ENCODE results near the gene PTPRN2.
"Not testable (repeated sequence)": the region's sequence is repeated elsewhere in the genome, so short reads cannot be mapped to it uniquely, and the experiment has no call there.

Gene PTPRN2

DNA sequence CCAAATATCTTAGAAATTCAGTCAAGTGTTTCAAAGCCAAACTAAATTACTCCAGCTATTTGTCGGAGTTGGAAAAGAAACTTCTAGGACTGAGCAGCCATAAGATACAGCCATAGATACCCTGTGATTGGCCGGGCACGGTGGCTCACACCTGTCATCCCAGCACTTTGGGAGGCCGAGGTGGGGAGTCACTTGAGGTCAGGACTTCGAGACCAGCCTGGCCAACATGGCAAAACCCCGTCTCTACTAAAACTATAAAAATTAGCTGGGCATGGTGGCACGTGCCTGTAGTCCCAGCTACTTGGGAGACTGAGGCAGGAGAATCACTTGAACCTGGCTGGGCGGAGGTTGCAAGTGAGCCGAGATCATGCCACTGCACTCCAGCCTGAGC is 607.3 kb downstream of the PTPRN2 start:
- DNase-seq (ENCODE audit: low read depth in 2 of 2), result not testable (repeated sequence)

DNA sequence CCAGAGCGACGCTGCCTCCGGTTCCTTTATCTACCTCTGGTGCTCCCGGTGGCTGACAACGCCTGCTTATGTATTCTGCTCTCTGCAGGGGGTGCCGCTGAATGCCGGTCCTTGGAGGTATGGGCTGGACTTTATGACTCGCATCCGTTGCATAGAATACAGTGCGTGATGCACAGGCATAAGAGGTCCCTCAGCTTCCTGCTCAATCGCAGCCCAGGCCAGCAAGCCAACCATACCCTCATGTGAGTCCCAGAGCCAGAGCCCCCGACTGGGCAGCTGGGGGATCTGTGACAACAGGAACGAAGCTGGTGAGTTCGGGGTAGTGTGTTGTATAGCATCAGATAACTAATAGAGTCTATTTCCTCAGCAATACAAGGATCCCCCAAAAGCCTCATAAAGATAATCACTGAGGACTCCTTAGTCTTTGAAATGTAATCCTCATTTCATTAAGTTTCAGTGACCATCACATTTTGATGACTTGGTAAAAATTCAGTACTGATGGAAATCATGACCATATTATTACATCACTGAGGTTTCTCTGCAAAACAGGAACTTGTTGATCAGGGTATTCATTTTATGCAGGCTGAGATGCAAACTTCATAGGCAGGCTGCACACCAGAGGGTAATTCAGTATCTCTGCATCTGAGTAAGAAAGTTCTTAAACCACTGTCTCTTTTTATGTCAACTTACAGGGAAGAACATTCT is 607.8 kb downstream of the PTPRN2 start:
- no peak for DNase-seq (ENCODE audit: low read depth in 2 of 2)

DNA sequence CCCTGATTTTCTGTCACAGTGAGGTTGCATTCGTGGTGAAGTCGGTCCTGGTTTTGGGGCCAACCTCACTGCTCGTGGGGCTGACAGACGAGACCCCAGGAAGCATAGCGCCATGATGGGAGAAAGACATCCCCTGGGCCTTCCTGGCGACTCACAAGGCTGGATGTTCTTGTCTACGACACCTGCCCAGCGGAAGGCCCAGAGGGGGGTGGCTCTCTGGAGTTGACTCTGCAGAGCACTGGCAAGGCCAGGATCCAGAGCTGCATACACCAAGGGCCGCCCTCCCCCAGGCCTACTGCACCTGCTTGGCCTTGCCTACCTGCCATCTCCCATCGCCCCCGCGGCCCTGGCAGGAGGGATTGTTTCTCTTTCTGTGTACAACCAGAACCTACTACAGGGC is 608.9 kb downstream of the PTPRN2 start:
- DNase-seq (ENCODE audit: low read depth in 2 of 2), result no peak

DNA sequence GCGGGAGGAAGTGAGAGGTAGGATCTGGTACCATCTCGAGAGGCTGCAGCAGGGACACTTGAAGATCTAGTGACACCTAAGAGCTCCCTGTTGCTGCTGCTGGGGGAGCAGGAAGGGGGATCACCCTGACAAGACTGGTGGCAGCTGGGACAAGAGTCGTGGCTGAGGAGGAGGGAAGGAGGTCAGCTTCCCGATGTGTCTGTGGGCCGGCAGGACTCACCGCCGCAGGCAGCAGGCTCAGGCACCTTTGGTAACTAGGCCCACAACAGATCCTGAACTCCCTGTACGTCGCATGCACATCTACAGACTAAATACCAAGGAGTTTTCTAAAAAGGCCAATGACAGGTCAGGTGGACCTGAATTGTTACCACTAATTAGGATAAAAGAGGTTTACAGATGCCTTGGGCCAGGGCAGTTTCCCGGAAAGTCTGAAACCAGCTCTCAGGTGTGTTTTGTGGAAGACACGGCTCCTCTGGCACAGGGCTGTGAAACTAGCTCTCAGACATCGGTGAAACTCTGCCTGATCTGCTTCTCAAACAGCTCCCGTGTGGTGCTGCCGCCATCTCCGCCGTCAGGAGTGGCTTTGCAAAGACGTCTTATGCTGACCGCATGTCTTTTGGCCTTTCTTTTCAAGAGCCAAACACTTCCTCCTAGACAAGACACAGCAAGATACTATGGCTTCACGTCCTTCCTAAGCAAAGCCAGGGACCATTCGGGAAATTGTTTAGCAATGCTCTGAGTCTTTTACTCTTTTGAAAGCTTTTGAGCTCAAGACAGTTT is 609.7 kb downstream of the PTPRN2 start:
- no peak for DNase-seq (ENCODE audit: low read depth in 2 of 2)

DNA sequence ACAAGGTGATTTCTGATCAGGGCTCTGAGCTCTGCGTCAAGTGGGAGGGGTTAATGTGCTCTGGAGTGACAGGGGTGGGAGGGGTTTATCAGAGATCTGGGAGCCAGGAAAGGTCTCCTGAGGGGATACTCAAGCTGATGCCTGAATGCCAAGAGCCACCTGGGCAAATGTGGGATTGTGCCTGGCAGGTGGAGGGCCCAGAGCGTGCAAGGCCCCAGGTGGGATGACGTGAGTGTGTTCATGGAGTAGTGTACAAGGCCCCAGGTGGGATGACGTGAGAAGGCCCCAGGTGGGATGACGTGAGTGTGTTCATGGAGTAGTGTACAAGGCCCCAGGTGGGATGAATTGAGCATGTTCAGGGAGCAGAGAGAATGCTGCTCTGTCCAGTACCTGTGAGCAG is 610.3 kb downstream of the PTPRN2 start:
- no peak for DNase-seq (ENCODE audit: low read depth in 2 of 2)

DNA sequence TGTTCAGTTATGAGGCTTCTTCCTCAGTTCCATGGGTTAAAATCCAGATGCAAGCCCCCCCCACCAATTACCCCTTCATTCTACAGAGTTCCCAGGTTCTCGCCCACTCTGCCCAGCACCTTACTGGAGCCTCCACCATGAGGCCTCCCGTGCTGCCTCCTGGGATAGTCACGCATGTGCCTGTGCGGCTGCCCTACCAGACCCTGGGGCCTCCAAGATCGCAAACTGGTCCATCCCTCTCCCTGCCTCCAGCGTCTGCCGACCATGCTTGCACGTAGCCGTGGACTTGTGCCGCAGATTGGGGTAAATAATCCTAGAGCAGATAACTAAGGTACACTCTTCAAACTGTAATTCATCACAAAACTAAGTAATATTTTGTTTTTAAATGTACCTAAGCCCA is 611.2 kb downstream of the PTPRN2 start:
- no peak for DNase-seq (ENCODE audit: low read depth in 2 of 2)

DNA sequence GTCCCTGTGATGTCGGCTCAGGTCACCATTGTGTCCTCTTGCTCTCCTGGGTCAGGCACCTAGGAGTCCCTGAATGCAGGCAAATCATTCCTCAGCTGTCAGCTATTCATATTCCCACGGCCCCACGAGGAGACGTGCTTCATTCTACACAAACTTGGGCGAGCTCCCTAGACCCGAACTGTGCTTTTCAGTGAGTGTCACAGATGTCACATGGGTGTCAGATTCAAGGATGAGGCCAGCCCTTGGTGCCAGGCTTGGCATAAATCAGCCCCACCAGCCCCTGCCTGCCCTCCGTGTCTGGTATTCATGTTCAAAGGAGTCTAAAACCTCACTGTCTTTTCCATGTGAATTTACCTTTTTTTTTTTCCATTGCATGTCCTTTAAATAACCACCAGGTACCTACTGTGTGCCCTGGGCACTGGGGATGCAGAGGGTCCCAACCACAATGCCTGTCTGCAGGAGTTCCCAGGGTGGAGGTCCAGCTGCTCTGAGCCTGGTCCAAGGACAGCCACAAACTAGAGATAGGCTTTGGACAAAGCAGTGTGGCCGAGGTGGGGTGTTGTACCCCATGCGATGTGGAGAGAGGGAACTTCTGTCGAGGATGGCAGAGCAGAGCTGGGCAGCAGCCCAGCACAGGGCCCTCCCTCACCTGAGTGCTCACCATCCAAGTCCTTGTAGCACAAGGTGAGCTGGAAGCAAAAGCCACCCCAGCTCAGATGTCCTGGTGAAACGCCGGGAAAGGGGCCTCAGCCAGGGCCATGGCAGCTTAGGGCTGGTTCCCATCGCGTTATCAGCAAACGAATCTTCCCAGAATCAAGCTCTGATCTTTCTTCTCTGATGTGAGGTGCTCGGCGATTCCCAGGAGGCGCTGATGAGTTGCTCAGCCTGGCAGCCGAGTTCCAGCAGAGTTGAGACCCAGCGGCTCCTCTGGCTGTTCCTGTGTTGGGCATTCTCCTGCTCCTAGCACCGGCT is 611.9 kb downstream of the PTPRN2 start:
- no peak for DNase-seq (ENCODE audit: low read depth in 2 of 2)

DNA sequence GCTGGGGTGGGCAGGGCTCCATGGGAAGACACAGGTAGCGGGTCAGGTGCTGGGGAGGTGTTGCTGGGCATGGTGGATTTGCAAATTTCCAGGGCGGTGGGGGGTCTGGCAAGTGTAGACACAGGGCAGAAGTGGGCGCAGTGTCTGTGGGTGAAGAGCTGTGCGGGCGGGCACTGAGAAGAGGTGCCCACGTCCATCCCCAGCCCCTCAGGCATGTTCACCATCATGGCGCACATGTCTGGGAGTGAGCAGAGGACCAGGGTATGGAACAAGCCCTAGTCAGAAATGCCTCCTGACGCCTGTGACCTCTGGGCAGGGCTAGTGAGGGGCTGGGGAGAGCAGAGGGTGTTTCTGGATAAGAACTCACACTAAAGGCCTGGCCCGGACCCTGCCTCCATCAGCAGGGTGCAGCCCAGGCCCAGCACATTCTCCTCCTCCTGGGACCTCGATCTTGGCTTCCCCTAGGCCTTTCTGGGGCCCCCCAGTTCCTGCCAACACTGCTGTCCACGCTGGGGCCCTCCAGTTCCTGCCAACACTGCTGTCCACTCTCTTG is 612.9 kb downstream of the PTPRN2 start:
- no peak for DNase-seq (ENCODE audit: low read depth in 2 of 2)

DNA sequence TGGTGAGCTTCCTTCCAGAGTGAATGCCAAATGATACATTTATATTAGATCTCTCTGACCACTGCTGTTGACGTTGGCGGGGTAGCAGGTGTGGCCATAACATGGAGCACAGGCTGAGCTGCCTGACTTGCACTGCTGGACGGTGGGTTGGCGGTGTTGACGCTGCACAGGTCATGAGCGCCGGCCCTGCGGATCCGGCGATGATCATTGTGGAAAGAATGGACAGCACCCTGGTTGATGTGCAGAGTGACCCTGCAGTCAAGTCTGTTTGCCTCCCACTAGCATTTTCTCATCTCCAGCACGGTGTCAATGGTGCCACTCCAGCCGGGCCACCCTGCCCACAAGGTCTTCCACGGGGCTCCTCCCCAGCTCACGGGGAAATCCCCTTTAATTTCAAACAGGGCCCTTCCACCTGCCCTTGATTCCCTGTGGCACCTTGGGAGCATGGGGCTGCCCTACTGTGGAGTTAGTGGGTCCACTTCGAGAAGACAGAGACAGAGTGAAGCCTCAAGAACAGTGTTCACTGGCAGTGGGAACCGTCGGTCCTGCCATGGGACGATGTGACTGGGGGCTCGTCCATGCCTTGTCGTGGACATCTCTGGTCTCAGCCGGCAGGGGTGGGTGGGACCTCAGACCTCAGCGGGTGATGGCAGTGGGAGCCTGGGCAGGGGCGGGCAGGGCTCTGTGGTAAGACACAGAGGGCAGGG is 613.5 kb downstream of the PTPRN2 start:
- DNase-seq (ENCODE audit: low read depth in 2 of 2), result no peak

DNA sequence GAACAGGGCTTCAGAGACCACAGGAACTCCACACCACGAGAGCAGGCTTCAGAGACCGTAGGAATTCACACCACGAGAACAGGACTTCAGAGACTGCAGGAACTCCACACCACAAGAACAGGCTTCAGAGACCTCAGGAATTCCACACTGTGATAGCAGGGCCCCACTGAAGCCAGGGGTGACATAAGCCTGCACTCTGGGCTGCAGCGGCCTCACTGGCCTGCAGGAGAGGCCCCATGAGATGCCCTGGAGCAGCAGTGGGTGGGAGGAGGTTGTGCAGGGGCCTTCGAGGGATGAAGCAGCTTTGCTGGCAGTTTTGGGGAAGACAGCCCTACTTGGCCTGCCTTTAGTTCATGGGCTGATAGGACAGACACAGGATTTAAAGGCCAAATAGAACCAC is 614.7 kb downstream of the PTPRN2 start:
- DNase-seq (ENCODE audit: low read depth in 2 of 2), result no peak

DNA sequence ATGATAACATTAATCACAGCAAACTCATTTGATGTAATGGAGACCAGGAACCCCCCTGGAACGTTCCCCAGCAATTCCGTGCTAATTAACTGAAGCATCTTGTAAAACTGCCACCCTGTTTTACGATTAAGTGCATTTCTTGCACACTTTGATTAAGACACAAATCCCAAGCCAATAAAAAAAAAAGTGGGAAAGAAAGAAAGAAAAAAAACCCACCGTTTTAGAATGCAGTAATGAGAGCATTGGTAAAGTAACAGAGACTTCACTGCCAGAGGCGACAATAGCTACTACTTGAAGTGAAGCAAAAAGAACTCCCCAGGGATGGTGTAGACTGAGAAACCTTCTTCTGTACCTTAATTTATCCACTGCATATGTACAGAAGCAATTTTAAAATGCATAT is 616.1 kb downstream of the PTPRN2 start:
- no peak for DNase-seq (ENCODE audit: low read depth in 2 of 2)

DNA sequence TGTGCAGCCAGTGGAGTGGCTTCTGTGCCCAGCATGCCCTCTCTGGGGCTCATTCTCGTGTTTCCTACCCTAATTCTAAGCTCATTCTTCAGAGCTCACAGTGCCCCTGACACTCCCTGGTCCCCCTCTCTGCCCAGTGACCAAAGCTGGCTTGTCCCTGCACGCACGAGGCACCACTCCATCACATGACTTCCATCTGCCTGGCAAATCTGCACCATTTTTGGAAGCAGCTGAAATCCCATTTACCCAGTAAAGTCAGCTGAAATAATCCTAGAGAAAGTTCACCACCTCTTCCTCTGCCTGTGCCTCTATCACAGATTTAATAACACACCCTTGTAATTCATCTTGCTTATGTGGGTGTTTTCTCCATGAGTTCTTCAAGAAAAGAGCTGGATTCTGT is 616.9 kb downstream of the PTPRN2 start:
- DNase-seq (ENCODE audit: low read depth in 2 of 2), result no peak

DNA sequence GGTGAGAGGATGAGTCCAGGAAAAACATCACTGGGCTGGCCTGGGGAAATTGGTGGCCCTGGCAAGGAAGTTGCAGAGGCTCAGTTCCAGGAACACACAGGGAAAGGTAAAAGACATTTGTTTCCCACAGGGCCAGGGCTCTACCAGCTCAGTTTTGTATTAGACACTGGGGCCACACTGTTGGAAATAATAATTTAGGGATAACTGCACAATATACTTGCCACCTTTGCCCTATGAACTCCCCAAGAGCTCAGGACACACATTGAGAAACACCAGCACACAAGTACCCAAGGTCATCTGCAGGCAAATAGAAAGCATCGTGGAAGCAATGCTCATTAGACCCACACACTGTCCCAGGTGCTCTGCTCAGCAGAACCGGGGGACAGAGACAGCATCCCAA is 617.6 kb downstream of the PTPRN2 start:
- DNase-seq (ENCODE audit: low read depth in 2 of 2), result no peak

DNA sequence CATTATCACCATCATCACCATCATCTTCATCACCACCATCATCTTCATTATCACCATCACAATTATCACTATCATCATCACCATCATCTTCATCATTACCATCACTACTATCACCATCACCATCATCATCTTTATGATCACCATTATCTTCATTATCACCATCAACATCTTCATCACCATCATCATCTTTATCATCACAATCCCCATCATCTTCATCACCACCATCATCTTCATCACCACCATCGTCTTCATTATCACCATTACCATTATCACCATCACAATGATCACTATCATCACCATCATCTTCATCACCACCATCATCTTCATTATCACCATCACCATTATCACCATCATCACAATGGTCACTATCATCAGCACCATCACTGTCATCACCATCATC is 621.1 kb downstream of the PTPRN2 start:
- no peak for DNase-seq (ENCODE audit: low read depth in 2 of 2)

DNA sequence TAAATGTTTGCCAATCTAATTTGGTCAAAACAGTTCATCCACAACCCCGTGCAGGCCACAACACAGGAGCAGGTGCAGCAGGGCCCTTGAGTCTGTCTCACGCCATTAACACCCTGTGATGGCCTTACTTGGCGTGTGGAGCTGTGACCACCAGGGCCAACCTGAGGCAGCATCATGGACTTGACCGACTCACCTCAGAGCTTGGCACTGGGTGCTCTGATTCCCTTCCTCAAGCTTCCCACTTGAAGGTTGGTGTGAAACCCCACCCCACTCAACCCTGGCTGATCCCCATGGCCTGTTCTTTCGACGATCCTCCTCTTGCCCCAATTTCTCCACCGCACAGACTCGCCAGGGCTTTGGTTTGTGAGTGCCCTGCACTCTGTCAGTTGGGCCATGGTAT is 623.1 kb downstream of the PTPRN2 start:
- no peak for DNase-seq (ENCODE audit: low read depth in 2 of 2)

DNA sequence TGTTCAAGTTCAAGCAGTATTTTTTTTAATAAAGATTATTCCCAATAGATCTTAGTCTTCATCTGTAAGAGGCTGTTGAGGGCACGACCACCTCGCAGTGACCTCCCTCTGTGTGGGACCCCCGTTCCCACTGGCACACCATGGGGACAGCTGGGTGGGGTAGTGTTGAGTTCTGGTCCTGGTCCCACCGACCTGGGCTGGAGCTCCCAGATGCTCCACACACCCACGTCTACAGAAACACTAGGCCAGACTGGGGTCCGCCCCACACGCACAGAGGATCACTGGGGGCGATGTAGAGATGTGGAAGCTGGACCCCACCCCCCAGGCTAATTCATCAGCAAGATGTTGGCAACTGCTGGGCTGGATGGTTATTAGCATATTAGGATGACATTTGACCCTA is 623.6 kb downstream of the PTPRN2 start:
- DNase-seq (ENCODE audit: low read depth in 2 of 2), result no peak

DNA sequence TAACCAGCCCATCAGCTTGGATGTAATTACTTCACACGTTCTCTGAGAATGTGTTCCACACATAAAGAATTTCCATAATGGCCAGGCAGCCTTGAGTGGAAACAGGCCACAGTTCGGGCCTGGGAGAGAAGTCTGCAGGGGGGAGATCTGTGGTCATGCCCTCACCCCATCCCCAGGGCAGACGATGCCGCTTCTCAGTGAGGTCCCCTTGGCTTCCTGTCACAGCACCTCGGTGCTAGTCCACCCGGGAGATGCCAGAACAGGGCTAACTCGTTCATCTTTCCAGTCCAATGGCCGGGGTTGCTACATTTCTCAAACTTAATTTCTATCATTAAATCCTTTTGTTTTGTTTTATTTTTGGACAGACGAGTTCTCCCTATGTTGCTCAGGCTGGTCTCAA is 624.1 kb downstream of the PTPRN2 start:
- no peak for DNase-seq (ENCODE audit: low read depth in 2 of 2)

DNA sequence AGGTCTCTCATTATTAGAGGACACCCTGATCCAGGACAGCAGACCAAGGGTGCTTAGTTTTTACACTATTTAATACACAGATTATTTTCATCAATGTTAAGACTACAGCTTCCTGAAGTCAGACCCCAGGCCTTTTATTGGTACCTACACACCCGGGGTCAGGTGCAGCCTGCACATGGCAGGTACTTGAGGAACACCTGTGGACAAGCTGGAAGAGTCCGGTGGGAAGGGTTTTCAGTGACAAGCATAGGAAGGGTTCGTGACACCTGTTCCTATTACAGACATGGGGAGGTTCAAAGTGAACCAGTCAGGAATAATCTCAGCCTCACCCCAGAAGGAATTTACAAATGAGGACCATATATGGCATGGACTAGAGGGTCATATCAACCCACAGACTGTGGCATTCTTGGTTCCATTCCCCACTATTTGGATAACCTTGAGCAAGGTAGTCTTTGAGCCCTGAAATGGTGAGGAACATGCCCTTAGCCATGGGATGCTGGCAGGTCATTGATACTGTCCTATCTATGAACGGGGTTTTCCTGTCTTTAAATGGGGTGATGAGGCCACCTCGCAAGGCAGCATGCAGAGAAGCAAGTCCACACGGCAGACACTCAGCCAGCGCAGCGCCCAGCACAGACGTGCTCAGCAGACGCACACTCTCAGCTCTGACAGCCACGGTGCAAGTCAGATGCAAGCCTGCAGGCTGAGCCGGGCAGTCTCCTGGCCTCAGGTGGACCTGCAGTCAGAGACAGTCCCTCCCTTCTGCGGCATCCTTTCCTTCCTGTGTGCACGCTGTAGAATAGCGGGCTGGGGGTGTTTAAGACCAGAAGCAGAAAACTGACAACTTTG is 624.9 kb downstream of the PTPRN2 start:
- DNase-seq (ENCODE audit: low read depth in 2 of 2), result no peak

DNA sequence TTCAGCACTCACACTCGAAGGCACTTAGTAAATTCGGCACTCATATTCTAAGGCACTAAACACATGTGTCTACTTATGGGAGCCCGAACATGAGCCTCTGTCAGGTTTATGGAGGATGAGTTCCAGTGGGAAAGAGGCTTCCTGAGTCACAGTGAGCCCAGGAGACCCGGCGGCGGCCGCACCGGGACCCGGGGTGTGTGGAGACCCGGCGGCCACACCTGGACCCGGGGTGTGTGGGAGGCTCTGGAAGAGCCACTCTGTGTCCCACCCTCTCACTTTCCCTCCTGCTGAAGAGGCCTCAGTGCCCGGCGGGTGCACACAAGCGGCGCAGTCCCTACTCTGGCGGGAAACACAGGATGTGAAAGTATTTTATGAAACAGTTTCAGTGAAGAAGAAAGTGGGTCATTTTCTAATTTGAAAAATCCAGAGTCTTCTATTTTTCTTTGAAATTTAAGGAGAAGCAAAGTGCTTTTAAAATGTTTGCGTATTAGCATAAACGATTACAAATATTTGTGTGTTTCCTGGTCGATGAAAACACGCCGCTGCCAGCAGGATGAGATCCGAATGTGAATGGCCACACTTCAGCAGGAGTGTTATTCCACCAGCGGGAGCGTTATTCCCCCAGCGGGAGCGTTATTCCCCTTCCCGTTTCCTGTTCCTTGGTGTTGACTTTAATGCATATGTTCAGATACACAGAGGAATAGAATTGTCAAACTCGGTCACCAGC is 625.7 kb downstream of the PTPRN2 start:
- DNase-seq (ENCODE audit: low read depth in 2 of 2), result no peak

Data from activated CD4-positive, alpha-beta T cell treated with anti-CD3 and anti-CD28 coated beads for 24 hours (primary cell).